ENCODE measurements around the gene SLC10A1. TPM values are rescaled to one million over a fixed set of nuclear protein-coding genes. Genes with fewer than 3 reads are reported as not detected.

Gene SLC10A1
- total and polyA plus RNA-seq, 2 donors (not counting 1 experiment from before 2014, with no cell fraction given), result not detected

- peaks cover 14% of the 10 kb centered on the region for H3K27me3 Mint-ChIP-seq
- no peak overlapping the region for H3K9ac ChIP-seq (ENCODE audit: low read length)
- ChIA-PET POLR2A (no interaction called here), CTCF (no interaction called here)
- no peak overlapping the region for H3K27ac Mint-ChIP-seq
- H3K4me2 ChIP-seq (replicated peaks; ENCODE audit: low read depth, low read length, poor library complexity, severe bottlenecking), result no peak overlapping the region
- H3K36me3 ChIP-seq (replicated peaks in 1 of 2; ENCODE audit: control extremely low read depth in 1 of 2, control insufficient read depth in 1 of 2, extremely low read depth in 1 of 2, insufficient read depth in 2 of 2, low read length in 1 of 2), result no peaks in the 10 kb centered on the region
- peaks cover 0 to 3% (median 0%) of the 10 kb centered on the region in 4 experiments for H3K27me3 ChIP-seq (replicated peaks in 1 of 4; ENCODE audit: control extremely low read depth in 1 of 4, control insufficient read depth in 3 of 4, insufficient read depth in 4 of 4, low read length in 3 of 4)
- no peak for DNase-seq
- H3K4me1 Mint-ChIP-seq, result no peaks in the 10 kb centered on the region
- 100% methylated on average over 4 of the region's 4 CpGs for WGBS (ENCODE audit: insufficient coverage)
- intact Hi-C loops (cut with micrococcal nuclease), result no loop called here
- H3K4me3 Mint-ChIP-seq, result no peak overlapping the region
- no peak overlapping the region for H2AFZ ChIP-seq (ENCODE audit: insufficient read depth, low read depth, low read length, poor library complexity, severe bottlenecking)
- no peaks in the 10 kb centered on the region for H3K9me3 ChIP-seq (ENCODE audit: control extremely low read depth in 1 of 3, control insufficient read depth in 2 of 3, insufficient read depth in 1 of 3, low read length in 2 of 3)
- no peak for ATAC-seq (ENCODE audit: low read depth)
- no peak for TF ChIP-seq CTCF (IDR thresholded peaks at IDR 0.05)
- no peak overlapping the region for H3K27ac ChIP-seq (ENCODE audit: low read length in 2 of 2)
- no peaks in the 10 kb centered on the region for H3K79me2 ChIP-seq (ENCODE audit: control insufficient read depth, insufficient read depth, low read length)
- H4K20me1 ChIP-seq (ENCODE audit: control insufficient read depth, insufficient read depth, low read length, poor library complexity, severe bottlenecking), result no peaks in the 10 kb centered on the region
- H3K4me1 ChIP-seq (ENCODE audit: control insufficient read depth in 2 of 2, insufficient read depth in 2 of 2, low read length in 2 of 2), result no peaks in the 10 kb centered on the region
- H3K4me3 ChIP-seq (ENCODE audit: control extremely low read depth in 1 of 5, extremely low read depth in 1 of 5, insufficient read depth in 1 of 5, low read depth in 2 of 5, low read length in 4 of 5), result no peak overlapping the region
- H3K9me3 Mint-ChIP-seq (ENCODE audit: insufficient read depth), result no peaks in the 10 kb centered on the region
Observed at GRCh38 chr14:69828879-69829278, 31.8 kb upstream of the SLC10A1 start.

GRCh38 chr14:69828354-69828753 is 31.3 kb upstream of the SLC10A1 start:
- WGBS (ENCODE audit: insufficient coverage), result 89% methylated on average over 3 of the region's 3 CpGs
- Histone ChIP-seq H3K27me3 (replicated peaks in 1 of 4; ENCODE audit: control extremely low read depth in 1 of 4, control insufficient read depth in 3 of 4, insufficient read depth in 4 of 4, low read length in 3 of 4) (peaks cover 0 to 3% (median 0%) of the 10 kb centered on the region in 4 experiments), H3K4me3 (ENCODE audit: control extremely low read depth in 1 of 5, extremely low read depth in 1 of 5, insufficient read depth in 1 of 5, low read depth in 2 of 5, low read length in 4 of 5) (no peak overlapping the region), H2AFZ (ENCODE audit: insufficient read depth, low read depth, low read length, poor library complexity, severe bottlenecking) (no peak overlapping the region), H3K36me3 (replicated peaks in 1 of 2; ENCODE audit: control extremely low read depth in 1 of 2, control insufficient read depth in 1 of 2, extremely low read depth in 1 of 2, insufficient read depth in 2 of 2, low read length in 1 of 2) (no peaks in the 10 kb centered on the region), H3K9ac (ENCODE audit: low read length) (no peak overlapping the region), H4K20me1 (ENCODE audit: control insufficient read depth, insufficient read depth, low read length, poor library complexity, severe bottlenecking) (no peaks in the 10 kb centered on the region), H3K79me2 (ENCODE audit: control insufficient read depth, insufficient read depth, low read length) (no peaks in the 10 kb centered on the region), H3K9me3 (ENCODE audit: control extremely low read depth in 1 of 3, control insufficient read depth in 2 of 3, insufficient read depth in 1 of 3, low read length in 2 of 3) (no peaks in the 10 kb centered on the region), H3K4me1 (ENCODE audit: control insufficient read depth in 2 of 2, insufficient read depth in 2 of 2, low read length in 2 of 2) (no peaks in the 10 kb centered on the region), H3K27ac (ENCODE audit: low read length in 2 of 2) (no peak overlapping the region), H3K4me2 (replicated peaks; ENCODE audit: low read depth, low read length, poor library complexity, severe bottlenecking) (no peak overlapping the region)
- intact Hi-C loops (cut with micrococcal nuclease), result no loop called here
- H3K27me3 Mint-ChIP-seq, result peaks cover 18% of the 10 kb centered on the region
- CTCF ChIA-PET, result no interaction called here
- no peak for ATAC-seq (ENCODE audit: low read depth)
- no peak for DNase-seq
- POLR2A ChIA-PET, result no interaction called here
- H3K4me3 Mint-ChIP-seq, result no peak overlapping the region
- no peak for TF ChIP-seq CTCF (IDR thresholded peaks at IDR 0.05)
- no peak for TF ChIP-seq EZH2 (IDR thresholded peaks at IDR 0.05; ENCODE audit: borderline replicate concordance, insufficient read depth, low read depth, low read length, poor library complexity, severe bottlenecking)
- H3K9me3 Mint-ChIP-seq (ENCODE audit: insufficient read depth), result no peaks in the 10 kb centered on the region
- H3K27ac Mint-ChIP-seq, result no peak overlapping the region
- no peaks in the 10 kb centered on the region for H3K4me1 Mint-ChIP-seq
